ENCODE data around the gene NCCRP1.

NCCRP1 gene

GRCh38 chr19:39165857-39166256, 30.9 kb upstream of the NCCRP1 start:
- no peak for DNase-seq

- DNase-seq = no peak
Measured at GRCh38 chr19:39166571-39167391, 30.0 kb upstream of the NCCRP1 start.

- DNase-seq = no peak
Measured at GRCh38 chr19:39167461-39168257, 29.1 kb upstream of the NCCRP1 start.

- DNase-seq = no peak
Measured at GRCh38 chr19:39168258-39169142, 28.3 kb upstream of the NCCRP1 start.

- DNase-seq = no peak
Measured at GRCh38 chr19:39169143-39169810, 27.5 kb upstream of the NCCRP1 start.

- DNase-seq = no peak
Measured at GRCh38 chr19:39170386-39171231, 26.2 kb upstream of the NCCRP1 start.

GRCh38 chr19:39171479-39172465, 25.0 kb upstream of the NCCRP1 start:
- no peak for DNase-seq

- DNase-seq = no peak
Measured at GRCh38 chr19:39172700-39173501, 23.9 kb upstream of the NCCRP1 start.

GRCh38 chr19:39173502-39173991, 23.2 kb upstream of the NCCRP1 start:
- DNase-seq = no peak

GRCh38 chr19:39174142-39174541, 22.6 kb upstream of the NCCRP1 start:
- no peak for DNase-seq

GRCh38 chr19:39174558-39175544, 21.9 kb upstream of the NCCRP1 start:
- no peak for DNase-seq

- DNase-seq = no peak
Measured at GRCh38 chr19:39175564-39175963, 21.2 kb upstream of the NCCRP1 start.

GRCh38 chr19:39177110-39177699, 19.6 kb upstream of the NCCRP1 start:
- DNase-seq = no peak

- DNase-seq = no peak
Measured at GRCh38 chr19:39177736-39178135, 19.0 kb upstream of the NCCRP1 start.

GRCh38 chr19:39178296-39179006, 18.3 kb upstream of the NCCRP1 start:
- no peak for DNase-seq

- no peak for DNase-seq
Measured at GRCh38 chr19:39179754-39180153, 17.0 kb upstream of the NCCRP1 start.

- no peak for DNase-seq
Measured at GRCh38 chr19:39180749-39181148, 16.0 kb upstream of the NCCRP1 start.

All from CD4-positive, alpha-beta T cell treated with Interleukin-4 for 4 hours (primary cell).